ENCODE results near the gene DIS3. TPM values are rescaled to one million over a fixed set of nuclear protein-coding genes. Genes with fewer than 3 reads are reported as not detected.
"Not testable (repeated sequence)": the region's sequence is repeated elsewhere in the genome, so short reads cannot be mapped to it uniquely, and the experiment has no call there.

The DIS3 gene
- total RNA-seq, 1 experiment from 2014 or later = 43.2 TPM

GRCh38 chr13:72727417-72728289 is 54.0 kb downstream of the DIS3 start, which contains the start of the genes BORA and MZT1:
BORA (plus strand) TSS chr13:72727923; CDS start chr13:72728941, 1,018 bp downstream.
MZT1 (minus strand) TSS chr13:72727629; CDS start chr13:72727602, 27 bp downstream.
- no peaks in the 10 kb centered on the region for H3K27me3 ChIP-seq (replicated peaks; ENCODE audit: insufficient read depth, low read depth, low read length, poor library complexity)
- BruUV-seq (replicated peaks) = no TSS peak
- peaks cover 33% of the 10 kb centered on the region for H3K36me3 ChIP-seq (ENCODE audit: insufficient read depth, low read length, poor library complexity, severe bottlenecking)
- CTCF ChIA-PET = no interaction called here
- no peaks in the 10 kb centered on the region for H3K9me3 ChIP-seq (ENCODE audit: low read depth, low read length, poor library complexity, severe bottlenecking)
- TF ChIP-seq CTCF (conservative IDR thresholded peaks at IDR 0.05; ENCODE audit: low read depth, low read length) (no peak), EZH2 (IDR thresholded peaks at IDR 0.05; ENCODE audit: borderline replicate concordance, low read depth, low read length, poor library complexity, severe bottlenecking) (no peak)
- H3K27ac ChIP-seq (ENCODE audit: low read depth, low read length, poor library complexity, severe bottlenecking) = peak within 1 kb of the TSS; percentile 87
- intact Hi-C loops (cut with micrococcal nuclease; ENCODE audit: unreplicated experiment) = no loop called here
- POLR2A ChIA-PET (ENCODE audit: low non-redundant PET) = no interaction called here
- H3K4me1 ChIP-seq (ENCODE audit: insufficient read depth, low read length, poor library complexity, severe bottlenecking) = peaks cover 23% of the 10 kb centered on the region
- H3K4me3 ChIP-seq (ENCODE audit: low read depth, low read length, poor library complexity, severe bottlenecking) = peak within 1 kb of the TSS; percentile 79
- peak; percentile 98 for DNase-seq (ENCODE audit: low spot score)

GRCh38 chr13:72726726-72727416 is 54.8 kb downstream of the DIS3 start:
- Histone ChIP-seq H3K4me3 (ENCODE audit: low read depth, low read length, poor library complexity, severe bottlenecking) (peak overlapping the region; percentile 79), H3K4me1 (ENCODE audit: insufficient read depth, low read length, poor library complexity, severe bottlenecking) (peaks cover 23% of the 10 kb centered on the region), H3K36me3 (ENCODE audit: insufficient read depth, low read length, poor library complexity, severe bottlenecking) (peaks cover 31% of the 10 kb centered on the region), H3K27ac (ENCODE audit: low read depth, low read length, poor library complexity, severe bottlenecking) (peak overlapping the region; percentile 87), H3K27me3 (replicated peaks; ENCODE audit: insufficient read depth, low read depth, low read length, poor library complexity) (no peaks in the 10 kb centered on the region), H3K9me3 (ENCODE audit: low read depth, low read length, poor library complexity, severe bottlenecking) (no peaks in the 10 kb centered on the region)
- ChIA-PET CTCF (no interaction called here), POLR2A (ENCODE audit: low non-redundant PET) (no interaction called here)
- intact Hi-C loops (cut with micrococcal nuclease; ENCODE audit: unreplicated experiment) = no loop called here
- DNase-seq (ENCODE audit: low spot score) = peak; percentile 76
- TF ChIP-seq CTCF (conservative IDR thresholded peaks at IDR 0.05; ENCODE audit: low read depth, low read length) = no peak
- no peak for TF ChIP-seq EZH2 (IDR thresholded peaks at IDR 0.05; ENCODE audit: borderline replicate concordance, low read depth, low read length, poor library complexity, severe bottlenecking)
- BruUV-seq (replicated peaks) = no TSS peak

- Histone ChIP-seq H3K4me3 (ENCODE audit: low read depth, low read length, poor library complexity, severe bottlenecking) (peak overlapping the region; percentile 79), H3K27ac (ENCODE audit: low read depth, low read length, poor library complexity, severe bottlenecking) (peak overlapping the region; percentile 87), H3K36me3 (ENCODE audit: insufficient read depth, low read length, poor library complexity, severe bottlenecking) (peaks cover 31% of the 10 kb centered on the region), H3K4me1 (ENCODE audit: insufficient read depth, low read length, poor library complexity, severe bottlenecking) (peaks cover 23% of the 10 kb centered on the region)
- BruUV-seq (replicated peaks); POLR2A ChIA-PET (ENCODE audit: low non-redundant PET); H3K9me3 ChIP-seq (ENCODE audit: low read depth, low read length, poor library complexity, severe bottlenecking); intact Hi-C loops (cut with micrococcal nuclease; ENCODE audit: unreplicated experiment); CTCF ChIA-PET; H3K27me3 ChIP-seq (replicated peaks; ENCODE audit: insufficient read depth, low read depth, low read length, poor library complexity); DNase-seq (ENCODE audit: low spot score): not testable (repeated sequence)
Measured at GRCh38 chr13:72726185-72726584, 55.5 kb downstream of the DIS3 start.

All from A673 (cell line).